Measurements from ENCODE around the gene KLK15.

The KLK15 gene

GRCh38 chr19:50843701-50844221 lies 10.4 kb upstream of the KLK15 start:
- DNase-seq (ENCODE audit: low read depth), result no peak

- no peak for DNase-seq (ENCODE audit: low read depth)
These were observed 9.8 kb upstream of the KLK15 start for GRCh38 chr19:50843205-50843604.

- DNase-seq (ENCODE audit: low read depth), result no peak
These were observed 8.8 kb upstream of the KLK15 start for GRCh38 chr19:50842130-50842529.

GRCh38 chr19:50839712-50840655 lies 6.6 kb upstream of the KLK15 start:
- DNase-seq (ENCODE audit: low read depth), result no peak

GRCh38 chr19:50838239-50838638 lies 4.9 kb upstream of the KLK15 start:
- DNase-seq (ENCODE audit: low read depth), result no peak

GRCh38 chr19:50837300-50837699 lies 3.9 kb upstream of the KLK15 start:
- DNase-seq (ENCODE audit: low read depth), result no peak

- DNase-seq (ENCODE audit: low read depth), result no peak
These were observed 3.3 kb upstream of the KLK15 start for GRCh38 chr19:50836543-50837195.

- peak; percentile 60 for DNase-seq (ENCODE audit: low read depth)
These were observed 2.6 kb upstream of the KLK15 start for GRCh38 chr19:50835785-50836542.

GRCh38 chr19:50835103-50835784 lies 1.9 kb upstream of the KLK15 start:
- DNase-seq (ENCODE audit: low read depth), result no peak

GRCh38 chr19:50833802-50834167 lies 411 bp upstream of the KLK15 start:
- DNase-seq (ENCODE audit: low read depth), result no peak

- no peak for DNase-seq (ENCODE audit: low read depth)
These were observed 708 bp downstream of the KLK15 start for GRCh38 chr19:50832666-50833065.

GRCh38 chr19:50831026-50831396 lies 2.4 kb downstream of the KLK15 start:
- DNase-seq (ENCODE audit: low read depth), result no peak

GRCh38 chr19:50830266-50831025 lies 2.9 kb downstream of the KLK15 start:
- DNase-seq (ENCODE audit: low read depth), result no peak

- DNase-seq (ENCODE audit: low read depth), result no peak
These were observed 3.6 kb downstream of the KLK15 start for GRCh38 chr19:50829801-50830200.

GRCh38 chr19:50827476-50827875 lies 5.9 kb downstream of the KLK15 start:
- no peak for DNase-seq (ENCODE audit: low read depth)

GRCh38 chr19:50826492-50827240 lies 6.7 kb downstream of the KLK15 start:
- no peak for DNase-seq (ENCODE audit: low read depth)

- DNase-seq (ENCODE audit: low read depth), result no peak
These were observed 9.9 kb downstream of the KLK15 start, which contains the start of gene KLK1 for GRCh38 chr19:50823389-50824042. KLK1 (minus strand) TSS chr19:50823787; CDS start chr19:50823748, 39 bp downstream.

- DNase-seq (ENCODE audit: low read depth), result no peak
These were observed 10.6 kb downstream of the KLK15 start for GRCh38 chr19:50822661-50823208.

GRCh38 chr19:50821622-50822021 lies 11.8 kb downstream of the KLK15 start:
- DNase-seq (ENCODE audit: low read depth), result no peak

- DNase-seq (ENCODE audit: low read depth), result no peak
These were observed 12.1 kb downstream of the KLK15 start for GRCh38 chr19:50821248-50821612.
